K562 (cell line): Measurements from ENCODE around the gene PRR15. TPM values are rescaled to one million over a fixed set of nuclear protein-coding genes. Genes with fewer than 3 reads are reported as not detected.
A peak's percentile ranks its signal among the peaks of the same experiment; 100 is the strongest.

ENCODE experiments used
- JUND ChIP-seq, 2 experiments: IDR thresholded peaks; 2 replicates in 1 of 2; 3 replicates in 1 of 2; pipeline ENCODE4 v1.6.1; 2011; ENCODE audit warnings: borderline replicate concordance in 2 of 2, low read depth in 2 of 2, low read length in 2 of 2, improper control_type of control experiment in 1 of 2, missing biosample characterization in 1 of 2, missing genetic modification characterization in 1 of 2, missing genetic modification reagents in 1 of 2
- RAD21 ChIP-seq, 2 experiments: fragments of 250-450 bp in 1 of 2; fragments of 450-650 bp in 1 of 2; sonication (Bioruptor Pico) in 1 of 2; formaldehyde crosslinking in 1 of 2; IDR thresholded peaks in 1 of 2; conservative IDR thresholded peaks in 1 of 2; 2 replicates each; pipeline versions ENCODE4 v1.4.0 to v1.8.0; 2020 to 2022; ENCODE audit warnings: mild to moderate bottlenecking in 2 of 2, moderate library complexity in 1 of 2
- polyA plus RNA-seq, 8 experiments: library from polyadenylated mRNA; depleted of rRNA in 4 of 8; stranded (reverse) in 5 of 8; unstranded in 3 of 8; fragments of >200 nt; fragmentation: Nextera tagmentation in 2 of 8; fragmentation: Illumina TruSeq in 1 of 8; extraction: Ambion mirVana in 2 of 8; extraction: Trizol in 1 of 8; gene quantifications; 2 replicates each; pipeline versions ENCODE4 v1.2.1 to v1.2.3, GENCODE V29; 2011 to 2014; ENCODE audit warnings: inconsistent platforms in 1 of 8, missing spikeins in 1 of 8
- total RNA-seq, 7 experiments: library from RNA; depleted of rRNA in 6 of 7; stranded (reverse); fragments of >200 nt in 6 of 7; fragmentation: Illumina TruSeq in 2 of 7; extraction: Trizol in 2 of 7; gene quantifications; 2 replicates each; pipeline versions ENCODE4 v1.2.1 to v1.2.3, GENCODE V29; 2011 to 2021; ENCODE audit warnings: low replicate concordance in 1 of 7
- TF ChIP-seq, protein P1 (sequence below): fragments of 150-350 bp; IDR thresholded peaks from 2 replicates; pipeline ENCODE4 v1.6.1; 2014; ENCODE audit warnings: low read depth, mild to moderate bottlenecking, low read length, borderline replicate concordance
- TF ChIP-seq, protein P2 (sequence below), 3 experiments: IDR thresholded peaks in 2 of 3; conservative IDR thresholded peaks in 1 of 3; 2 replicates each; pipeline ENCODE4 v1.5.1; 2011 to 2012; ENCODE audit warnings: low read length in 3 of 3, mild to moderate bottlenecking in 3 of 3, control low read depth in 2 of 3, improper control_type of control experiment in 1 of 3, inconsistent platforms in 1 of 3, low read depth in 1 of 3, mixed read lengths in 1 of 3, moderate library complexity in 1 of 3; ENCODE audit not compliant: insufficient read depth in 2 of 3

Gene PRR15
- total and polyA plus RNA-seq, 9 of the 15 experiments (the other 6 are each of a cell fraction or from before 2014, with no cell fraction given) = not detected

DNA sequence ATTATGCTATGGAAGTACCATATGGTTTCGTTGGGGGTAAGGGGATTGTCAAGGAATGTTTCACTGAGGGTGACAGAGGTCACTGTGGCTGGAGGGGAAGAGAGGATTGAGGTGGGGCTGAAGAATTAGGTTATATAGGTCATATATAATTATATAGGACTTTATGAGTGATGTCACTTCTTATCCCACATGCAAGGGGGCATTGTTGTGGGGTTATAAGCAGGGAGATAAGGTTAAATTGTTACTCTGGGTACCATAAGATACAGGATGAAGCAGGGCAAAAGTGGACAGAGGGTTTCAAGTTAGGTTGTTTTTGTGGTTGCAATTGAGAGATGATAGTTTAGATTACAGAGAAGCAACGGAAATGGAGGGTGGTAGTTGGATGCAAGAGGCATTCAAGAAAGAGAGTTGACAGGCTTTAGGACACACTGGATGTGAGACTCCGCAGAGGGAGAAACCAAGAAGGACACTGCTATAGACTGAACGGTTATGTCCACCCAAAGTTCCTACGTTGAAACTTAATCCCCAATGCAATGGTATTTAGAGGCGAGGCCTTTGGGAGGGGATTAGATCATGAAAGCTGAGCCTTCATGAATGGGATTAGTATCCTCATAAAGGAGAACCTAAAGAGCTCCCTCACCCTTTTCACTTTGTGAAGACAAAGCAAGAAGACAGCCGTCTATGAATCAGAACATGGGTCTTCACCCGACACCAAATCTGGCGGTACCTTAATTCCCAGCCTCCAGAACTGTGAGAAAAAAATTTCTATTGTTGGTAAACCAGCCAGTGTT, 7.0 kb upstream of the PRR15 start (continued):
- TF ChIP-seq, protein P1, sequence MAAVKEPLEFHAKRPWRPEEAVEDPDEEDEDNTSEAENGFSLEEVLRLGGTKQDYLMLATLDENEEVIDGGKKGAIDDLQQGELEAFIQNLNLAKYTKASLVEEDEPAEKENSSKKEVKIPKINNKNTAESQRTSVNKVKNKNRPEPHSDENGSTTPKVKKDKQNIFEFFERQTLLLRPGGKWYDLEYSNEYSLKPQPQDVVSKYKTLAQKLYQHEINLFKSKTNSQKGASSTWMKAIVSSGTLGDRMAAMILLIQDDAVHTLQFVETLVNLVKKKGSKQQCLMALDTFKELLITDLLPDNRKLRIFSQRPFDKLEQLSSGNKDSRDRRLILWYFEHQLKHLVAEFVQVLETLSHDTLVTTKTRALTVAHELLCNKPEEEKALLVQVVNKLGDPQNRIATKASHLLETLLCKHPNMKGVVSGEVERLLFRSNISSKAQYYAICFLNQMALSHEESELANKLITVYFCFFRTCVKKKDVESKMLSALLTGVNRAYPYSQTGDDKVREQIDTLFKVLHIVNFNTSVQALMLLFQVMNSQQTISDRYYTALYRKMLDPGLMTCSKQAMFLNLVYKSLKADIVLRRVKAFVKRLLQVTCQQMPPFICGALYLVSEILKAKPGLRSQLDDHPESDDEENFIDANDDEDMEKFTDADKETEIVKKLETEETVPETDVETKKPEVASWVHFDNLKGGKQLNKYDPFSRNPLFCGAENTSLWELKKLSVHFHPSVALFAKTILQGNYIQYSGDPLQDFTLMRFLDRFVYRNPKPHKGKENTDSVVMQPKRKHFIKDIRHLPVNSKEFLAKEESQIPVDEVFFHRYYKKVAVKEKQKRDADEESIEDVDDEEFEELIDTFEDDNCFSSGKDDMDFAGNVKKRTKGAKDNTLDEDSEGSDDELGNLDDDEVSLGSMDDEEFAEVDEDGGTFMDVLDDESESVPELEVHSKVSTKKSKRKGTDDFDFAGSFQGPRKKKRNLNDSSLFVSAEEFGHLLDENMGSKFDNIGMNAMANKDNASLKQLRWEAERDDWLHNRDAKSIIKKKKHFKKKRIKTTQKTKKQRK = no peak
- TF ChIP-seq JUND (IDR thresholded peaks at IDR 0.05; ENCODE audit: borderline replicate concordance, low read depth, low read length) (0 out of 2 replicates have a peak, but pooled peaks have one; percentile 12), JUND (tag; IDR thresholded peaks at IDR 0.05; ENCODE audit: borderline replicate concordance, low read depth, low read length) (no peak), RAD21 (CRISPR knock-in tag; conservative IDR thresholded peaks at IDR 0.05 in 1 of 2, IDR thresholded peaks at IDR 0.05 in 1 of 2) (peak in 1 of 2 experiments; percentile 14; a peak in 2 of 4 replicates)
- TF ChIP-seq, protein P2, sequence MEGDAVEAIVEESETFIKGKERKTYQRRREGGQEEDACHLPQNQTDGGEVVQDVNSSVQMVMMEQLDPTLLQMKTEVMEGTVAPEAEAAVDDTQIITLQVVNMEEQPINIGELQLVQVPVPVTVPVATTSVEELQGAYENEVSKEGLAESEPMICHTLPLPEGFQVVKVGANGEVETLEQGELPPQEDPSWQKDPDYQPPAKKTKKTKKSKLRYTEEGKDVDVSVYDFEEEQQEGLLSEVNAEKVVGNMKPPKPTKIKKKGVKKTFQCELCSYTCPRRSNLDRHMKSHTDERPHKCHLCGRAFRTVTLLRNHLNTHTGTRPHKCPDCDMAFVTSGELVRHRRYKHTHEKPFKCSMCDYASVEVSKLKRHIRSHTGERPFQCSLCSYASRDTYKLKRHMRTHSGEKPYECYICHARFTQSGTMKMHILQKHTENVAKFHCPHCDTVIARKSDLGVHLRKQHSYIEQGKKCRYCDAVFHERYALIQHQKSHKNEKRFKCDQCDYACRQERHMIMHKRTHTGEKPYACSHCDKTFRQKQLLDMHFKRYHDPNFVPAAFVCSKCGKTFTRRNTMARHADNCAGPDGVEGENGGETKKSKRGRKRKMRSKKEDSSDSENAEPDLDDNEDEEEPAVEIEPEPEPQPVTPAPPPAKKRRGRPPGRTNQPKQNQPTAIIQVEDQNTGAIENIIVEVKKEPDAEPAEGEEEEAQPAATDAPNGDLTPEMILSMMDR (IDR thresholded peaks at IDR 0.05 in 2 of 3, conservative IDR thresholded peaks at IDR 0.05 in 1 of 3; ENCODE audit: insufficient read depth in 2 of 3, low read depth in 1 of 3, low read length in 3 of 3) = peak; percentile 6 to 51 (median 37); a peak in 3 of 6 replicates
- TF ChIP-seq, all 486 proteins: peak for 3
